A673 (cell line): ENCODE measurements around the gene SMAD6. TPM values are rescaled to one million over a fixed set of nuclear protein-coding genes. Genes with fewer than 3 reads are reported as not detected.

Source experiments
- BruUV-seq: library from RNA; stranded (reverse); fragments of 400-500 nt; replicated peaks from 2 replicates; lab custom pipeline; 2021; lab: Mats Ljungman, UMichigan
- CTCF ChIA-PET: fragments of 300-600 bp; sonication (Branson Sonifier 250); formaldehyde crosslinking; loops from one replicate; lab custom pipeline; 2022; ENCODE audit warnings: antibody characterized with exemption; lab: Charles Lee
- POLR2A ChIA-PET: fragments of 300-600 bp; sonication (Branson Sonifier 250); formaldehyde crosslinking; loops from one replicate; lab custom pipeline; 2022; ENCODE audit warnings: antibody characterized with exemption; ENCODE audit not compliant: low non-redundant PET; lab: Charles Lee
- DNase-seq: peaks from one replicate; pipeline ENCODE4 v3.0.0-alpha.2; 2015; ENCODE audit warnings: low spot score
- H3K27ac ChIP-seq: fragments of 200-600 bp; sonication (generic); 2 replicates; pipeline ENCODE4 v1.5.1; 2016; ENCODE audit warnings: mixed run types, low read depth, mild to moderate bottlenecking, mixed read lengths, antibody characterized with exemption, low read length; ENCODE audit not compliant: poor library complexity, severe bottlenecking
- H3K27me3 ChIP-seq: fragments of 200-600 bp; sonication (generic); replicated peaks from 2 replicates; pipeline ENCODE4 v1.6.1; 2017; ENCODE audit warnings: mixed run types, low read depth, mild to moderate bottlenecking, mixed read lengths, antibody characterized with exemption, low read length; ENCODE audit not compliant: insufficient read depth, poor library complexity
- H3K36me3 ChIP-seq: fragments of 200-600 bp; sonication (generic); 2 replicates; pipeline ENCODE4 v1.6.1; 2016; ENCODE audit warnings: mixed run types, mild to moderate bottlenecking, mixed read lengths, antibody characterized with exemption, low read length; ENCODE audit not compliant: insufficient read depth, poor library complexity, severe bottlenecking
- H3K4me1 ChIP-seq: fragments of 200-600 bp; sonication (generic); 2 replicates; pipeline ENCODE4 v1.6.1; 2017; ENCODE audit warnings: mixed run types, mild to moderate bottlenecking, mixed read lengths, antibody characterized with exemption, low read length; ENCODE audit not compliant: insufficient read depth, poor library complexity, severe bottlenecking
- H3K4me3 ChIP-seq: fragments of 200-600 bp; sonication (generic); 2 replicates; pipeline ENCODE4 v1.5.1; 2016; ENCODE audit warnings: low read depth, mixed run types, mild to moderate bottlenecking, mixed read lengths, low read length; ENCODE audit not compliant: poor library complexity, severe bottlenecking
- H3K9me3 ChIP-seq: fragments of 200-600 bp; sonication (generic); 2 replicates; pipeline ENCODE4 v1.6.1; 2016; ENCODE audit warnings: mixed run types, low read depth, mild to moderate bottlenecking, mixed read lengths, antibody characterized with exemption, low read length; ENCODE audit not compliant: poor library complexity, severe bottlenecking
- EZH2 ChIP-seq: fragments of 200-600 bp; sonication (generic); IDR thresholded peaks from 2 replicates; pipeline ENCODE4 v1.6.1; 2017; ENCODE audit warnings: borderline replicate concordance, low read depth, mild to moderate bottlenecking, mixed read lengths, antibody characterized with exemption, low read length; ENCODE audit not compliant: poor library complexity, severe bottlenecking
- intact Hi-C: fragments of 100-400 bp; cut with micrococcal nuclease; formaldehyde crosslinking; loops from one replicate; pipeline ENCODE4 v1.10.0; 2022; ENCODE audit not compliant: unreplicated experiment
- total RNA-seq: library from RNA; stranded (reverse); gene quantifications from 2 replicates; pipeline ENCODE4 v1.2.3, GENCODE V29; 2021
- TF ChIP-seq, protein P1 (sequence below): fragments of 300-800, 200-600 bp; sonication (generic); conservative IDR thresholded peaks from 2 replicates; pipeline ENCODE4 v1.5.1; 2017; ENCODE audit warnings: low read depth, mild to moderate bottlenecking, antibody characterized with exemption, low read length, moderate library complexity, mixed read lengths

SMAD6 gene
- total RNA-seq, 1 experiment from 2014 or later = 63.9 TPM

DNA sequence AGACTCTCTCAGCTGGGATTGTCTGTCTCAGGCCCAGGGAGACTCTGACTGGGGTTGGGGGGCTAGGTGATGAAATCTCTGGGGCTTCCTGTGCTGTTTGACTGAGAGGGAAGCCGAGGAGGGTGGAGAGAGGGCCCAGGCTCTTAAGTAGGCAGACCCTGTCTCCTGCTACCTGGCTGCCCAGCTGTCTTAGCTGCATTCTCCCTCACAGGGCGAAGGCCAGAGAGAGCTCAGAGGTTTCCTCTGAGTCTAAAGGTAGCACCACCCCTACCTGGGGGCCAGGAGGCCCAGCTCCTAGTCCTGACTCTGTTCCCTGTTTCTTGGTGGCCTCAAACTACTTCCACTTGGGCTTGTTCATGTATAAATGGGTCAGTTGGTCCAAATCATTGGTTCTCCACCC, 24.4 kb downstream of the SMAD6 start:
- DNase-seq = no peak
- CTCF ChIA-PET = no interaction called here
- Histone ChIP-seq H3K36me3 (peaks cover 31% of the 10 kb centered on the region), H3K27ac (peak overlapping the region; percentile 40), H3K9me3 (no peaks in the 10 kb centered on the region), H3K4me3 (no peak overlapping the region), H3K27me3 (no peaks in the 10 kb centered on the region), H3K4me1 (peaks cover 8% of the 10 kb centered on the region)
- no TSS peak for BruUV-seq
- intact Hi-C loops = no loop called here
- POLR2A ChIA-PET = no interaction called here
- TF ChIP-seq EZH2 = no peak
- TF ChIP-seq, protein P1, sequence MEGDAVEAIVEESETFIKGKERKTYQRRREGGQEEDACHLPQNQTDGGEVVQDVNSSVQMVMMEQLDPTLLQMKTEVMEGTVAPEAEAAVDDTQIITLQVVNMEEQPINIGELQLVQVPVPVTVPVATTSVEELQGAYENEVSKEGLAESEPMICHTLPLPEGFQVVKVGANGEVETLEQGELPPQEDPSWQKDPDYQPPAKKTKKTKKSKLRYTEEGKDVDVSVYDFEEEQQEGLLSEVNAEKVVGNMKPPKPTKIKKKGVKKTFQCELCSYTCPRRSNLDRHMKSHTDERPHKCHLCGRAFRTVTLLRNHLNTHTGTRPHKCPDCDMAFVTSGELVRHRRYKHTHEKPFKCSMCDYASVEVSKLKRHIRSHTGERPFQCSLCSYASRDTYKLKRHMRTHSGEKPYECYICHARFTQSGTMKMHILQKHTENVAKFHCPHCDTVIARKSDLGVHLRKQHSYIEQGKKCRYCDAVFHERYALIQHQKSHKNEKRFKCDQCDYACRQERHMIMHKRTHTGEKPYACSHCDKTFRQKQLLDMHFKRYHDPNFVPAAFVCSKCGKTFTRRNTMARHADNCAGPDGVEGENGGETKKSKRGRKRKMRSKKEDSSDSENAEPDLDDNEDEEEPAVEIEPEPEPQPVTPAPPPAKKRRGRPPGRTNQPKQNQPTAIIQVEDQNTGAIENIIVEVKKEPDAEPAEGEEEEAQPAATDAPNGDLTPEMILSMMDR = no peak

DNA sequence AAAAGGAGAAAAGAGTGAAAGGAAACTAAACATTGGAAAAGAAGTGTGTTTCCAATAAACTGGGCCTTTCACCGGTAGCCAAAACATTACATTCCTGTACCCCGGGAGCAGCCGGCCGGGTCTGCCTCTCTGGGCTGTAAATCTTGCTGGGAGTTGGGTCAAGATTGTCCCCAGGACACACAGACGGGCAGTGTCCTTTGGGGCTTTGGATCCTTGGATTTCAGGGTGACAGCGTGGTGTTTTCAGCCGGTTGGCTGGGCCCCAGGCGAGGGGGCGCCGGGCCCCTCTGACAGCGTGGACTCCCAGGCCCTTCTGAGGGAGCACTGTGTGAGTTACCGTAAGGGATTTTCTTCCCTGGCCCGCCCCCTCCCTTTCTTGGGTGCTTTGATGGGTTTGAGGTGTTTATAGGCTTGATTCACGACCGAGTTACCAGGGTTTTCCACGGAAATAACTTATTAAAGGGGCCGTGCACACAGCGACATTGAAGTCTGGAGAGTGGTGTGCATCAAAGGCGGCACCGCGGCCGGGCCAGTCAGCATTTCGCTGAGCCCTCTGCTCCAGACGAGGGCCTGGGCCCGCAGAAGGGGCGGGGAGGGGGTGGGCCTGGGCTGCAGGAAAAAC, 27.4 kb downstream of the SMAD6 start:
- BruUV-seq = no TSS peak
- ChIA-PET CTCF (no interaction called here), POLR2A (no interaction called here)
- H3K9me3 ChIP-seq = no peaks in the 10 kb centered on the region
- no peak for DNase-seq
- H3K27me3 ChIP-seq = no peaks in the 10 kb centered on the region
- no peak overlapping the region for H3K4me3 ChIP-seq
- peaks cover 17% of the 10 kb centered on the region for H3K36me3 ChIP-seq
- intact Hi-C loops = no loop called here
- TF ChIP-seq EZH2 = no peak
- TF ChIP-seq, protein P1 = no peak
- peaks cover 8% of the 10 kb centered on the region for H3K4me1 ChIP-seq
- peak overlapping the region; percentile 48 for H3K27ac ChIP-seq

- DNase-seq = no peak
- peak overlapping the region; percentile 48 for H3K27ac ChIP-seq
- no peaks in the 10 kb centered on the region for H3K9me3 ChIP-seq
- intact Hi-C loops = no loop called here
- POLR2A ChIA-PET = no interaction called here
- CTCF ChIA-PET = no interaction called here
- H3K27me3 ChIP-seq = no peaks in the 10 kb centered on the region
- BruUV-seq = no TSS peak
- no peak overlapping the region for H3K4me3 ChIP-seq
- peaks cover 13% of the 10 kb centered on the region for H3K4me1 ChIP-seq
- peaks cover 9% of the 10 kb centered on the region for H3K36me3 ChIP-seq
- TF ChIP-seq EZH2 = no peak
- TF ChIP-seq, protein P1 = no peak
Measured at GRCh38 chr15:66730168-66731021, 28.4 kb downstream of the SMAD6 start.
